CD1c-positive myeloid dendritic cell (primary cell): ENCODE data around the gene MCTP1.

Experiments used
- DNase-seq: peaks from one replicate; pipeline ENCODE4 v3.0.0-alpha.2; 2016; ENCODE audit errors: extremely low spot score

Gene MCTP1

DNA sequence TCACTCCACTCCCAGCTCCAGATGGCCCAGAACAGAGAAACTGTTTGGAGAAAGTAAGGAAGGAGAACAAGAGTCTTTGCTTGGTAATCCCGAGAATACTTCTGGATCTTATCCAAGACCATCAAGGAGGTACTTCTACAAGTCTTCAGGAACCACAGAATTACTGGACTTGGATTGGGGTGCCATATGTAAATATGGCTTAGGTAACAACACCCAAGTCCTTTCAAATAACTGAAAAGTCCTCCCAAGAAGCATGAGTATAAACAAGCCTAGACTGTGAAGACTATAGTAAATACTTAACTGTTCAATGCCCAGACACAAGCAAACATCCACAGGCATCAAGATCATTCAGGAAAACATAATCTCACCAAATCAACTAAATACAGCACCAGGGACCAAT lies 170.0 kb downstream of the MCTP1 start:
- DNase-seq, result no peak

DNA sequence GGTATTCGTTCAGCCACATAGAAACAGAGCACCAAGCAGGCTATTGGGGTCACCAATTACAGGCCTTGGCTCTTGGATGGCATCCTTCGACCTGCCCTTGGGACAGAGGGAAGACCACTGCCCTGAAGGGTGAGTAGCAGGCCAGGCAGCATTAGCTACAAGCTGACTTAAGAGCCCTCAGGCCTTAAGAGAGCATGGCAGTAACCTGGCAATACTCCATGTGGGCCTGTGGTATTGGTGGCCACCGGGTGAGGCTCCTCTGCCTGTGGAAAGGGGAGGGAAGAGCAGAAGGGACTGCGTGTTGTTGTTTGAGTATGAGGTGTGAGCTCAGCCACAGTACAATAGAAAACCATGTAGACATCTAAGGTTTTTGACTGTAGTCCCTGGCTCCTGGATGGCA lies 170.6 kb downstream of the MCTP1 start:
- no peak for DNase-seq

DNA sequence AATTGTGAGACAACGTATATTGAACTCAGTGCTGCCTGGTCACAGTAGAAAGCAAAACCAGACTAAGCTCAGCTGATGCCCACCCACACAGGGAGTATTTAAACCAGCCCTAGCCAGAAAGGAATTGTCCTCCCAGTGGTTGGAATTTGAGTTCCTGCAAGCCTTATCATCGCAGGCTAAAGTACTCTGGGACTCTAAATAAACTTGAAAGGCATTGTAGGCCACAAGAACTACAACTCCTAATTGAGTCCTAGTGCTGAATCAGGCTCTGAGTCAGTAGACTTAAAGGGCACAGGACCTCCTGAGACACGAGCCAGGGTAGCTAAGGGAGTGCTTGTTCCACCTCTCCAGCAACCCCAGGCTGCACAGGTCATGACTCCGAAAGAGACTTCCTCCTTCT lies 171.4 kb downstream of the MCTP1 start:
- no peak for DNase-seq

DNA sequence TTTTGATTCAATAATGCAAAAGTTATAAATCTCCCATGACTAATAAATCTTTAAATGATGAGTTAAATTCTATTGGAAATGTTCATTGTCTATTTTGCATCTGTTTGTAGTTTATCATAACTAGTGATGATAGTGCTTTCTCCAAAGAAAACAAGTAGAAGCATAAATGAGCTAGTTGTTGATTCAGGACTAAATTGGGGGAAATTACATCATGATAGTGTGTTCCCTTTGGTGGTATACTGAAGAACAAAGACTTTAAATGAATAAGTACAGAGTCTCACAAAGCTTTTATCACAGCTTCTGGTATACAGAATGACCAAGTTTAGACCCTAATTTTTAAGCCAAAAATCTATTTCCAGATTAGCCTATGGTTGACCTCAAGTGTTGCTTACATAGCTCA lies 173.8 kb downstream of the MCTP1 start:
- no peak for DNase-seq

GRCh38 chr5:95110118-95110517 lies 174.8 kb downstream of the MCTP1 start:
- DNase-seq, result no peak

GRCh38 chr5:95107138-95107537 lies 177.8 kb downstream of the MCTP1 start:
- no peak for DNase-seq

DNA sequence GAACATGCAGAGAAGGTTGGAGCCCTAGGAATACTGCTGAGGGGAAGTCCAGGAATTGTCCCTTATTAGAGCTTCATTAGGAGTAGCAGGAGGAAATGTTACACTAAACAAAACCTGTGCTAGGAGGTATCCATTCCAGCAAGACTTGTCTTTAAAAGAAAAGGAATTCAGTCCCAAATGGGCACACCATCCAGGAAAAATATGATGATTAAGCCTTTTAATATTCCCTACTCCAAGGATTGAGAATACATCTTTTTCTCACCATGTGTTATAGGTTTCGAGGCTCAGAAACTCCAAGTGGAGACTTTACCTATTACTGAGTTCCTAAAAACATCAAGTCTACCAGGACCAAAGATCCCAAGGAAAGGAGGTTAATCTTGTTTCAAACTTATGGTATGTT lies 179.3 kb downstream of the MCTP1 start:
- DNase-seq, result no peak

DNA sequence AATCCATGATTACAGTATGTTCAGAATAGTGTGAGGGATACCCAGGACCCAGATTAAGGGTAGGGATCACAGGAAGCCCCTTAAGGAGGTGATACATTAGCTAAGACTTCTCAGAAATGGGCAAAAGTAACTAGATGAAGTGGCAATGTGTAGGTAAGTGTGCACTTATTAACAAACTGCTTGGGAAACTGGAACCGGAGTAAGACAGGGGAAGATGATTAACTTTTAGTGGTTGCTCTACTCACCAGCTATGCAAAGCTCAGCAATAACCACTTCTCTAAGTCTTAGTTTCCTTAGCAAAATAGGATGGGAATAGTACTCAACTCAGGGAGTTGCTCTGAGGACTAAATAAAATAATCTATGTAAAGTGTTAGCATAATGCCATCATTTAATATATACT lies 182.2 kb downstream of the MCTP1 start:
- DNase-seq, result no peak

DNA sequence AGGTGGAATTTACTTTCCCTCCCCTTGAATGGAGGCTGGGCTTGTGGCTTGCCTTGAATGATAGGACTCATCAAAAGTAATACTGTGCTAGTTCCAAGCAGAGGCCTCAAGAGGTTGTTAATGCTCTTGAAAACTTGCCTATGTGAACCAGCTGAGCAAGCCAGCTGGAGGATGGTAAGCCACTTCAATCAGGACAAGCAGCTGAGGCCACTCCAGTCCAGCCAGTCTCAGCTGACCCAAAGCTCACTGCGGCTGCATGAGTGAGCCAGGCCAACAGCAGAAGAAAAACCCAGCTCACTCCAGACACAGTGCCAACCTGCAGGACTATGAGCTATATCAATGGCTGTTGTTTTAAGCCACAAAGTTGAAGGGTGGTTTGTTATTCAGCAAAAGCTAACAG lies 182.8 kb downstream of the MCTP1 start:
- no peak for DNase-seq

DNA sequence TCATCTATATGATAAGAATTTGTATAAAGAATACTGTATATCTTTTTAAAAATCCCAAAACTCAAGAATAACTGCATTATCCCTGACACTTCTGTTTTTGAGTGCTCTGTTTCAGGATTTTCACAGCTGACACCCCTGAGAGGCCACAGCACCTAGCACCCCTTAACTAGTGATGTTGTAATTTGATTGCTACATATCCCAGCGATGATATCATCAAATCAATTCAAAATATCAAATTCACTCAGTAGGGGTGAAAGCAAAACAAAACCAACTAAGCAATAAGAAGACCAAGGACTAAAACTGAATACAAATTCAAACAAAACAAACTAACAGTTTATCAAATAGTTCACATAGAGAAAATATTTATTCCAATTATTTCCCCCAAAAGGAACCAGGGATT lies 184.3 kb downstream of the MCTP1 start:
- no peak for DNase-seq

- no peak for DNase-seq
These were observed 186.9 kb downstream of the MCTP1 start for GRCh38 chr5:95098012-95098411.

GRCh38 chr5:95093211-95093610 lies 191.7 kb downstream of the MCTP1 start:
- no peak for DNase-seq

DNA sequence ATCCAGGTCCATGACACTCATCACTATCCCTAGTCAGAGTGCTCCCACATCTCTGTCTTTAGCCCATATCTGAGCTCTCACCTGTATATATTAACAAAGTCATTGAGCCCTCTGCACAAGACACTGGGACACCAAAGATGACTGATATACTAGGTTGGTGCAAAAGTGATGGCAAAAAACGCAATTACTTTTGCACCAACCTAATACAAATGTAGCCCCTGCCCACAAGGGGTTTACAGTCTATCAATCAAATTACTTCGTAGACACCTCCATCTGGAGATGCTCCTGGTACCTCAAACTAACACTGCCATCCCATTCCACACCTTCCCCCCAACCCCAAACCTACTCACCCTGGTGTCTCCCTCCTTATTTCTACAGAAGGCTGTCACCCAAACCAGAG lies 194.1 kb downstream of the MCTP1 start:
- no peak for DNase-seq

DNA sequence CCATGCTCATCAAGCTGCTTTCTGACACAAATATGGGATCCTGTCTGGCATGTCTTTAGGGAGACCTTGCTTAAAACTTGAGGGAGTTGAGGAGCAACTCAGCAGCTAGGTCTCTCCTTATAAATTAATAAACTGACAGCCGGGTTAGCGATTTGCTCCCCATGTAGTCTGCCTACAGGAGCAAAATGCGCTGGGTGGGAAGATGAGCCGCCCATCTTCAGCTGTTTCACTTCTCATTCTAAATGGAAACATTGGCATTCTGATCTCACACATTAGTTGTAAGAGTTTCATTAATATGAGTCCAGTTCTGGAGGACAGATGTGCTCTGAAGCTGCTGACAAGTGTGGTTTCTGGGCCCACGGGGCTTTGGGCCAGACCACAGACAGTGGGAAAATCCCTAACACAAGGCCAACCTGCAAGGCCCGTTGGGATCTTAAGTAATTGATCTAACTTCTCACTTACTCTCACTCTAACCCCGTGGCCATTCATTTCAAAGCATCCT lies 197.0 kb downstream of the MCTP1 start:
- DNase-seq, result peak; percentile 71

- peak; percentile 55 for DNase-seq
These were observed 197.7 kb downstream of the MCTP1 start for GRCh38 chr5:95086927-95087815.

DNA sequence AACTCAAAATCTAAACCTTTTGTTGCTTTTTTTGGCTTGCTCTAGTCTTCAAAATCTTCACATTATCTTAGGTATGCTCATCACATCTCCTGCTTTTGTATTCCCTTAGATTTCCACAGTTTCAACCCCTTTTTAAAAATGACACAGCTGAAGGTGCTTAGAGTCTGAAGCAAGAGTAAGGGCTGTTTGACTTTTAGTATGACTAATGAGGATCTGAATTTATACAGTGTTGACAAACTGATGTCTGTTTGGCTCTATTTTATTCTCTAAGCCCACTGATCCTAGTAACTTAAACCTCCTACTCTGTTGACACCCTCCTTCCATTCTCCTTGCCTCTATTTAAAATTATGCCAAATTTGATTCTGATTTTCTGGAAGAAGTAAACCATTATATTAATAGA lies 200.1 kb downstream of the MCTP1 start:
- no peak for DNase-seq

GRCh38 chr5:95083606-95084005 lies 201.3 kb downstream of the MCTP1 start:
- DNase-seq, result no peak

DNA sequence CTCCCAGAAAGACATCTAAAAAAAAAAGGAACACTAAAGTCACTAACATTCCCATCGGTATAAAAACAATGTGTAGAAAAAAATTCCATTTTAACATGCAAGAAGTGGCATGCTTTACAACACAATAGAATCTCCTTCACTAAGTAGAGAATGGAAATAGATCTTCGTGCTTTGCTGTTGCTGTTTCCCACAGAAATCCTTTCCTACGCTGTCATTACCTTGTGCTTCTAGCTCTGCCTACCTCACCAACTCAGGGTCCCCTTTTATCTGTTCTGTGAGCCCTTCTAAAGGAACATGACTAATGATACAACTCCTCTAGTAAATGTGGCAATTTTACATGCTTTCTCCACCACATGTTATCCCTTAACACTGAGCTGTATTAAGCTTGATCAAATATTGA lies 202.9 kb downstream of the MCTP1 start:
- DNase-seq, result peak; percentile 35

DNA sequence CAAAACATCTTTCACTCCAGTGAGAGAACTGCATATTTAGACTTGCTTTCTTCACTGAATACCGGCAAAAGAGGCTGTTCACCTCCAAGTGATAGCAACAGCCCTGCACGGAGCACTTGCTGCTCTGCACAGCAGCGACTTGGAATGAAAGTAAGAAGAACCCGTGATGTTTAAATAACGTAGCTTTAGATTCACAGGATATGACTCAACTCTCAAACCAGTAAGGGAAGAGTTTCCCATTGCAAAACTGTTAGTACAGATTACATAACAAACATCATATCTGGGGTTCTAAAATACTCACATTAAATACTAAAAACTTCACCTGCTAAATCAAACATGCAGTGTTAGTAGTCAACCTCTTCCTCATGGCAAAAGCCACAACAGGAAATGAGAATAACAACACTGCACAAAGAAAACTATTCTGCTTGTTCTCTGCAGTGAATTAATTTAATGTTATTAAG lies 203.4 kb downstream of the MCTP1 start:
- DNase-seq, result peak; percentile 86

GRCh38 chr5:95080441-95080840 lies 204.5 kb downstream of the MCTP1 start:
- DNase-seq, result no peak

- no peak for DNase-seq
These were observed 204.9 kb downstream of the MCTP1 start for GRCh38 chr5:95080030-95080429.

DNA sequence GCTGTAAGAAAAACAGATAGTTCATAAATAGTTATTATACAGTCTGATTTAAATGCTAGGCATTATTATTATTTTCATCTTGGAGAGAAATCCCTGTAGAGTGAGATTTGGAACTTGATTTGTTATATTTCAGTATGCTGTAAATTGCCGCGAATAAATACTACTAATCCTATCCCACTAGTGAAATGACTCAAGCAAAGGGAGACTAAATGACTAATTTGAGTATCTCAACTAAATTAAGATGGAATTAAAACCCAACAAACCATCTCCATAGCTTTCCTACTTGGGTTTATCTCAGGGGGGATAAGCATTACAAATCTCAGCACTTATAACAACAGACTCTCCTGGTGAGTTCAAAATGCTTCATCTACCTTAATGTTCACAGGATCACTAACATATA lies 206.0 kb downstream of the MCTP1 start:
- no peak for DNase-seq

DNA sequence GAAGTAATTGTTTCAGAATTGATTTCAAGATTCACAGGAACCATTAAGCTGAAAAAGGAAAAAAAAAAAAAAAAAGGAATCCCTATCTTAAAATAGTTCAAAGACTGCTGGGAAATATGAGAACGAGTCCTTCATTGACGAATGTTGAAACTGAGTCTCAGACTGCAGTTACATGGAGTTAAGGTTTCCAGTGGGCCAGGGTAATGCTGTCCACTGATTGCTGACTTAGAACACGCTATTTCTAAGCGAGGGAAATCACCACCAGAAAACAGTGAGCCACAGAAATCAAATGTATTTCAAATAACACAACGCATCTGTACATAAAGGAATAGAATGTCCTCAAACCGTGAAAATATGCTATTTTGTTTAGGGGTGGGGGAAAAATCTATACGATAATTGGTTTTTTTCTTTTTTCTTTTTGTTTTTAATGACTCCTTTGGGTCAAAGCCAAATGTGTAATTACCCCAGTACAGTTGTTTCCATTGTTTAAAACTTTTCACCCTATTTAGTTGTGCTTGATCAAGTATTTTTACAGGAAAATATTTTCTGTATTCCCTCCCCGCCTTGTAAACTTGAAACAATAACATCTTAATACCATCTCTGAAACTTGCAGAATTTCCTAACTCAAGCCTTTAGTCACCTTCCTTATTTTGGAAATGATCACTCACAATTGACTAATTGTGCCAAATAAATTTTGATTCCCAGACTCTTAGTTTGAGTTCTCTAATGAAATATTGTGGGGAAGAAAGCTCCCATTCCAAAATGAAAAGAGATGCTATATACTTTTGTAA lies 208.3 kb downstream of the MCTP1 start:
- DNase-seq, result peak; percentile 31
